ENCODE data around the gene LTBP4.

The LTBP4 gene

GRCh38 chr19:40608240-40608621 lies 7.1 kb downstream of the LTBP4 start:
- DNase-seq (ENCODE audit: low read depth) = no peak
- H3K4me3 ChIP-seq (ENCODE audit: low read depth, low read length) = no peak overlapping the region

DNA sequence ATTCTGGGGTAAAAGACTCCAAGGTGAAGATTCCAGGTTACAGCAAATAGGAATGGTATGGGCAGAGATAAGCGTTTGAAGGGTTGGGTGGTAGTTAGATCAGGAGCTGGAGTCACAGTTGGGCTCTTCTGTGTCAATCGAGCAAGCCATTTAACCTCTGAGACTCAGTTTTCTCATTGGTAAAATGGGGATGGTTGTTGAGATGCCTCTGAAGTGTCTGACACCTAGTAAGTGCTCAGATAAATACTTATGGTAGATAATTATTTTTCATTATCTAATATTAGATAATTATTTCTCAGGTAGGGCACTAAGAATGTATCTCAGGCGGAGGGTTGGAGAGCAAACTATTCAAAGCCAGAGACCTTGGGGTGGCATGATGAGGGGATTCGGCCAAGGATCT lies 7.8 kb downstream of the LTBP4 start:
- no peak overlapping the region for H3K4me3 ChIP-seq (ENCODE audit: low read depth, low read length)
- DNase-seq (ENCODE audit: low read depth) = no peak

- DNase-seq (ENCODE audit: low read depth) = no peak
- peak overlapping the region; percentile 47 for H3K4me3 ChIP-seq (ENCODE audit: low read depth, low read length)
Observed at GRCh38 chr19:40609561-40610395, 8.6 kb downstream of the LTBP4 start.

DNA sequence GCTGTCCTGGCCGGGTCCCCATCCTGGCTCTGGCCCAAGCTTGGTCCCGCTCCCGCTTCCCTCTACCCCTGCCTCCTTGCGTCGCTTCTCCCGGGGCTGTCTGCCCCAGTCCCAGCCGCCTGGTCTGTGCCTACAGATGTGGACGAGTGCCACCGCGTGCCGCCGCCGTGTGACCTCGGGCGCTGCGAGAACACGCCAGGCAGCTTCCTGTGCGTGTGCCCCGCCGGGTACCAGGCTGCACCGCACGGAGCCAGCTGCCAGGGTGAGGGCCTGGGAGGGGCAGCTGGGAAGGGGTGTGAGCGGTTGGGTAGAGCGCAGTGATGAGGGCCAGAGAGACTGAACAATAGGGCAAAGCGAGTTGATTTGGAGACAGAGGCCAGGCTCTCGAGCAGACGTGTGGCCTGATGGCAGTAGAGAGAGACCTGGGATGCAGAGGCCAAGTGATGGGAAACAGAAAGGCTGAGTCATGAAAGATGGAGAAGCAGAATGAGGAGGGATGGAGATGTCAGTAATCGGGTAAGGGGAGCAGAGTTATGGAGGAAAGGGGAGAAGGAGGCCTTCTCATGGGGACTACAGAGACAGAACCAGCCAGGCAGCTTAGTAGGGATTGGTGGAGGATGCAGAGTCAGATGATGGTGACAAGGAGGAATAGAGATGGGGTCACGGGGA lies 9.4 kb downstream of the LTBP4 start:
- DNase-seq (ENCODE audit: low read depth) = no peak
- peak overlapping the region; percentile 47 for H3K4me3 ChIP-seq (ENCODE audit: low read depth, low read length)

DNA sequence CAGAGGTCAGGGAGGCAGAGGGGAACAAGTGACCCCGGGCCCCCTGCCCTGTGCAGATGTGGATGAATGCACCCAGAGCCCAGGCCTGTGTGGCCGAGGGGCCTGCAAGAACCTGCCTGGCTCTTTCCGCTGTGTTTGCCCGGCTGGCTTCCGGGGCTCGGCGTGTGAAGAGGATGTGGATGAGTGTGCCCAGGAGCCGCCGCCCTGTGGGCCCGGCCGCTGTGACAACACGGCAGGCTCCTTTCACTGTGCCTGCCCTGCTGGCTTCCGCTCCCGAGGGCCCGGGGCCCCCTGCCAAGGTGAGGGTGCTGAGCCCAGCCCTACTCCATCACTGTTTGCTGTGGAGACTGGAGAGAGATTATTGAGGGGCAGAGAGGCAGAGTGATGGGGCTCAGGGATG lies 9.9 kb downstream of the LTBP4 start:
- DNase-seq (ENCODE audit: low read depth) = no peak
- no peak overlapping the region for H3K4me3 ChIP-seq (ENCODE audit: low read depth, low read length)

DNA sequence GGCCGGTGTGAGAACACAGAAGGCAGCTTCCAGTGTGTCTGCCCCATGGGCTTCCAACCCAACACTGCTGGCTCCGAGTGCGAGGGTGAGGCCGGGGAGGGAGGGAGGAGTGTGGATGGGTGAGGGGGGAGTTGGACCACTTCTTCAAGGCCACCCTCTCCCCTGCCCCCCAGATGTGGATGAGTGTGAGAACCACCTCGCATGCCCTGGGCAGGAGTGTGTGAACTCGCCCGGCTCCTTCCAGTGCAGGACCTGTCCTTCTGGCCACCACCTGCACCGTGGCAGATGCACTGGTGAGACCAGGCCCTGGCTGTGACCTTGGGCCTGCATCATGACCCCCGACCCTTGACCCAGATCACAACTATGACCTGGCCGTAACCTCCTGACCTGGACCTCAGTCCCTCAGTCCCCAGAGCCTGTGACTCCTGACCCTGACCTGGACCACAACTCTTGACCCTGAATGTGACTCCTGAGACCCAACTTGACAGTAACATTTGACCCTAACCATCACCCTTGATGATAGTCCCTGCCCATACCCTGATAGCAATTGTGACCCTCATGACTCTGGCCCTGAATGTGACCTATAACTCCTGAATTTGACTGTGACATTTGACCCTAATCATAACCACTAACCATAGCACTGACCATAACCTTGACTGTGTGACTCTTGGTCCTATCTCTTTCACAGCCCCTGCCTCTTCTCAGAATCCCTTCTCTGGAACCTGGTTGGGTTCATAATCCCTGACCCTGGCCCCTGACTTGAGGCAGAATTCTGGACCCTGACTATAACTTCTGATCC lies 10.9 kb downstream of the LTBP4 start:
- no peak for DNase-seq (ENCODE audit: low read depth)
- H3K4me3 ChIP-seq (ENCODE audit: low read depth, low read length) = no peak overlapping the region

DNA sequence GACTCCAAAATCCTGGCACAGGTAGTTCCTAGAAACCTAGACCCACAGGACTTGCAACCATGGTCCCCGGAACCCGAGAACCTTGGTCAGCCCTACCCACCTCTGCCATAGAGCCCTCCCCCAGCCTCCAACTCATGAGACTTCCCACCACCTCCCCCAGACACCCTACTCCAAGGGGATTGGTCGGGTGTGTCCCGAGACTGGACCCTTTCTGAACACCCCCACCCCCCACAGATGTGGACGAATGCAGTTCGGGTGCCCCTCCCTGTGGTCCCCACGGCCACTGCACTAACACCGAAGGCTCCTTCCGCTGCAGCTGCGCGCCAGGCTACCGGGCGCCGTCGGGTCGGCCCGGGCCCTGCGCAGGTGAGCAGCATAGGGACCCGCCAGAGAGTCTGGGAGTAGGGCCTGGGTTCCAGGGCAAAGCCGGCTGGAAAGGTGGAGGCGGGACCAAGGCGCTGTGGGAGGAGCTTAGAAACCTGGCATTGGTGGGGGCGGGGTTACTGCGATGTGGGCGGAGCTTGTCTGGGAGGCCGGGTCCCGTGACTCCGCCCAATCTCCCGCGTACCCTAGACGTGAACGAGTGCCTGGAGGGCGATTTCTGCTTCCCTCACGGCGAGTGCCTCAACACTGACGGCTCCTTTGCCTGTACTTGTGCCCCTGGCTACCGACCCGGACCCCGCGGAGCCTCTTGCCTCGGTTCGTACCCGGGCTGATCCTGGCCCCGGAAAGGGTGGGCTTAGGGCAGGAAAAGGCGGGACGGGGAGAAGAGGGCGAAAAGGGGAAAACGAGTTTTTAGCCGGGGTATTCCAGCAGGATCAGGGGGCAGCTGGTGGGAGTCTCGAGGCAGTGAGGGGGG lies 11.9 kb downstream of the LTBP4 start:
- peak overlapping the region; percentile 79 for H3K4me3 ChIP-seq (ENCODE audit: low read depth, low read length)
- DNase-seq (ENCODE audit: low read depth) = no peak

GRCh38 chr19:40613690-40614621 lies 12.8 kb downstream of the LTBP4 start:
- DNase-seq (ENCODE audit: low read depth) = peak; percentile 55
- H3K4me3 ChIP-seq (ENCODE audit: low read depth, low read length) = peak overlapping the region; percentile 79

DNA sequence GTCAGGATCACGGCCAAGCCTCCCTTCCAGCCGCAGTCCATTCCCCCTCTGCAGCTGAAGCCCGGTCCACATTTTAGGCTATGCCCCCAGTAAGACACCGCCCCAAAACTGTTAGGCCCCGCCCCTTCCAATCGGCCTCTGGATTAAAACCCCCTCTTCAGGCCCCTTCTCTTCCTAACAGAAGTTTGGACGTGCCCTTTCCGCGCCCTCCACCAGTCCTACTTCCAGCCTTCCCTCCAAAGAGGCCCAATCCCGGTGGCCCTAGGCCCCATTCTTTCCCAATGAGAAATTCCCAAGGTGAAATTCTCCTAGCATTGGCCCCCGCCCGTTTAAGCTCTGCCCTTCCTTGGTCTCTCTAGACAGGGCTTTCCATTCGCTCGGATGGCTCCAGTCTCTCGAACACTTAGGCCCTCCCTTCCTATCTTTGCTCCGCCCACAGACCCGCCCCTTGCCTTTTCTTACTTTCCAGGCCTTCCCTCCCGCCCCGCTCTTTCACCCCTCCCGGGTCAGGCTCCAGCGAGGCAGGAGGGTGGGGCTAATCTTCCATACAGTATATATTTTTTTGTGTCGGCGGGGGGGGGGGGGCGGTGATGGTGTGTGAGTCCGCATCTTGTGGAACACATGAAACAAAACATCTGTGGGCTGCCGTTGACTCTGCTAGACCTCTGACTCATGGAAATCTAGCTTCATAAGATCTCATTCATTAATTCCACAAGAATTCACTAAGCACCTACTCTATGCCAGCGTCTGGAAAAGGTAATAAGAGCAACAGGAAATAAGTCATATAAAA lies 13.6 kb downstream of the LTBP4 start:
- peak overlapping the region; percentile 79 for H3K4me3 ChIP-seq (ENCODE audit: low read depth, low read length)

GRCh38 chr19:40616178-40616577 lies 15.0 kb downstream of the LTBP4 start:
- DNase-seq (ENCODE audit: low read depth) = no peak
- H3K4me3 ChIP-seq (ENCODE audit: low read depth, low read length) = no peak overlapping the region

More for the DNA sequence above, 13.6 kb downstream of the LTBP4 start:
- peak; percentile 73 for DNase-seq (ENCODE audit: low read depth)

DNA sequence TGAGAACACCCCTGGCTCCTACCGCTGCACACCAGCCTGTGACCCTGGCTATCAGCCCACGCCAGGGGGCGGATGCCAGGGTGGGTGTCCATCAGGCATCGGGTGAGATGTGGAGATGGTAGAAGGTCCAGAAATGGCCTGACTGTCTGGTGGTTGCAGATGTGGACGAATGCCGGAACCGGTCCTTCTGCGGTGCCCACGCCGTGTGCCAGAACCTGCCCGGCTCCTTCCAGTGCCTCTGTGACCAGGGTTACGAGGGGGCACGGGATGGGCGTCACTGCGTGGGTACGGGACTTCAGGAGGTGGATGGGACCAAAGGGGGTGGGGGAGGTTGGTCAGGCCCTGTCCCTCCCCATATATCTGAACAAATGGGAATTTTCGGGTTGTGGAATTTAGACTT lies 15.8 kb downstream of the LTBP4 start:
- no peak for DNase-seq (ENCODE audit: low read depth)
- H3K4me3 ChIP-seq (ENCODE audit: low read depth, low read length) = no peak overlapping the region

- H3K4me3 ChIP-seq (ENCODE audit: low read depth, low read length) = no peak overlapping the region
- DNase-seq (ENCODE audit: low read depth) = no peak
Observed at GRCh38 chr19:40617961-40618360, 16.8 kb downstream of the LTBP4 start.

GRCh38 chr19:40619333-40620160 lies 18.4 kb downstream of the LTBP4 start:
- no peak overlapping the region for H3K4me3 ChIP-seq (ENCODE audit: low read depth, low read length)
- no peak for DNase-seq (ENCODE audit: low read depth)

DNA sequence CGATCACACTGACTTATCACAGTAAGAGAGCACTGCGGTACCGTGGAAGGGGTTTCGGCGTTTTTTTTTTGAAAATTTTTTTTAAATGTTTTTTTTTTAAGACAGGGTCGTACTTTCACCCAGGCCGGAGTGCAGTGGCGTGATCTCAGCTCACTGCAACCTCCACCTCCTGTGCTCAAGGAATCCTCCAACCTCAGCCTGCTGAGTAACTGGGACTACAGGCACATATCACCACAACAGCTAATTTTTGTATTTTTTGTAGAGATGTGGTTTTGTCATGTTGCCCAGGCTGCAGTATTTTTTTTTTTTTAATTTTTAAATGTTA lies 19.0 kb downstream of the LTBP4 start:
- no peak for DNase-seq (ENCODE audit: low read depth)
- H3K4me3 ChIP-seq (ENCODE audit: low read depth, low read length) = no peak overlapping the region

GRCh38 chr19:40621283-40621682 lies 20.1 kb downstream of the LTBP4 start:
- no peak overlapping the region for H3K4me3 ChIP-seq (ENCODE audit: low read depth, low read length)
- no peak for DNase-seq (ENCODE audit: low read depth)

DNA sequence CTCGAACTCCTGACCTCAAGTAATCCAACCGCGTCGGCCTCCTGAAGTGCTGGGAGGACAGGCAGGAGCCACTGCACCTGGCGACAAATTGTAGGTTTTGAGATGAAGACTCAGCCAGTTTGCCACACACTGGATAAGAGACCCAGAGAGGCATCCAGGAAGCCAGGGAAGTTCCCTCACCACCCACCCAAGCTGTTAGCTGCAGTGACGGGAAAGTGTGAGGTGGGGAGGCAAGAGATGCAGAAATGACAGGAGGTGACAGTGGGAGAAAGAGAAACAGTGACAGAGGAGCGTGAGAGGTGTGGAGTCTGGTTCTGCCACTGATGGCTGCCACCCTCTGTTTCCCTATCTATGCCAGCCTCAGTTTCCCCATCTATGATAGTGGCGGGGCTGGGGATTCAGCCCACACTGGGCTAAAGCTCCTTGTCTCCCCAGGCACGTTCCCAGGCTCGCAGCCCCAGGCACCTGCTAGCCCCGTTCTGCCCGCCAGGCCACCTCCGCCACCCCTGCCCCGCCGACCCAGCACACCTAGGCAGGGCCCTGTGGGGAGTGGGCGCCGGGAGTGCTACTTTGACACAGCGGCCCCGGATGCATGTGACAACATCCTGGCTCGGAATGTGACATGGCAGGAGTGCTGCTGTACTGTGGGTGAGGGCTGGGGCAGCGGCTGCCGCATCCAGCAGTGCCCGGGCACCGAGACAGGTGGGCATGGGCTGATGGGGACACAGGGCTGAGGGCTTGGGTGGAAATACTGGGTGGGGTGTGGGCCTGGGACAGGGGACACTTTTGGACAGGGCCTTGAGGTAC lies 21.0 kb downstream of the LTBP4 start:
- no peak for DNase-seq (ENCODE audit: low read depth)
- no peak overlapping the region for H3K4me3 ChIP-seq (ENCODE audit: low read depth, low read length)

Measured in skeletal muscle cell (primary cell).